ENCODE data around the gene TPP2.
A peak's percentile ranks its signal among the peaks of the same experiment; 100 is the strongest.

TPP2 gene

DNA sequence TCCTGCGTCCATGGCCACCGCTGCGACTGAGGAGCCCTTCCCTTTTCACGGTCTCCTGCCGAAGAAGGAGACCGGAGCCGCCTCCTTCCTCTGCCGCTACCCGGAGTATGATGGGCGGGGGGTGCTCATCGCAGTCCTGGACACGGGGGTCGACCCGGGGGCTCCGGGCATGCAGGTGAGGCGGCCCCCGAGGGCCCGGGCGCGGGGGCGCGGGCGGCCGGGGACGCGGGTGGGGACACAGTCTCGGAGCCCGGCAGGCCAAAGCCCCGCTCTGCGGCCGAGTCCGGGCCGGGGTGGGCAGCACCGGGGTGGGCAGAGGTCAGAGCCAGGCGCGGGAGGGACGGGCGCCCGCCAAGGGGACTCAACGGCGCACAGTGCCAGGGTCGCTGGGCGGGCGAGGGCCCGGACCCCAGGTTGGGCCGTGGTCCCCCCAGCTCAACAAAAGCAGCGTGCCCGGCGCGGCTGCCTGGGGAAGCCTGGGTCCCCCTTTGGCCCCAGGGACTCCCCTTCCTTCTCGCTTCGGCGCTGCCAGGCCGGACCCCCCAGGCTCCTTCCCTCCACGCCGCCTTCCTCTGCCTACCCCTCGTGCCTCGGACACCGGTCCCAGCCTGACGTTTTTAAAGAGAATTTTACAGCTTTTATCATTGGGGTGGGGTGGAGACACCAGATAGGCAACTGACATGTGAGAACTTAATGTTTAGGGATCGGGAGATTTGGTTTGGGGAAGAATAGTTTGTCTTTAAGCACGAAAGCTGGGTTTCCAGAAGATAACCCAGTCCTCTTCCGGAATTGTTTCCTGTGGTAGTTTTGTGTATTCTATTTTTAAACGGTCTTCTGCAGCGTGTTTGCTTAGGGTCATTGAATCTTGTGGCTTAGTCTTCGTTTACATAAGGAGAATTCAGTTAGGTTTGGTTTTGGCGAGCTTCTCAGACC is 509 bp downstream of the TPP2 start:
- no peak for DNase-seq

DNA sequence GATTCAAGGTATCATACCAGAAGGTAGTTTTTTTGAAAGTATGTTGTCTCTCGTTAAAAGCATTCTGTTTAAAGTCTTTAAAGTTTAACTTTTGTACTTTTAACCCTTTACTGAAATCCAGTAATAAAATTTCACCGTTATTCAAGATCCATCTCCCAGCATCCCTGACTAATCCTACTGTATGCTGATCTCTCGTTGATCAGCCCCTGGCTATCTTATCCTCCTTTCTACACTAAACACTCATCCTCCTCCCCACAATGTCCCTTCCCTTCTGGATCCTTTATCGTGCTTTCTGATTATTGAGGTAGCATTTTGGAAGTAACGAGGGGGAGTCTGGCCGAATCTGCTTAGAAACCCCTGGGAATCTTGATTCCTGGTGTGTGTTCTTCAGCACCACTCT is 1.3 kb downstream of the TPP2 start:
- no peak for DNase-seq

DNA sequence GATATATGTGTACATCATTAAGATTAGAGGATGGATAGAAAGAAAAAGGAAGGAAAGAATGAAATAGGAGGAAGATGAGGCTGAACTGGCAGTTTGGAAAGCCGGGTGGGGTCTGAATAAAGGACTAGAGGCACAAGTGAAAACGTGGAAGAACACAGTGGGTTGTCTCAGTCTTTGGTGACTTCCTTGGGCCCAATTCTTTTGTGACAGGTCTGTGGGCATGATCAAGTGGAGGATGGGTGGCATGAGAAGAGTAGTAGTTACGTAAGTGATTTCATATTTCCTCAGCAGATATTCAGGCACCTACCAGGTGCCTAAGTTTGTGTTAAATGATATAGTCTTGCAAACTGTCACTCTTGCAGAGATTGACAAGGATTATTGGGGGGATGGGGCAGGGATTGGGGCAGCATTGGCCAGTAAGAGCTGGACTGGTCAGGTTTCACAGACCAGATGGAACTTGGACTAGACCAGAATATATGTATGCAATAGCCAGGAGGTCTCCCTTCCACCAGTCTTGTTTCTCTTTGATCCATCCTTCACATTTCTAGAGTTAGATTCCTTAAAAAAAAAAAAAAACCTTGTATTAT is 2.7 kb downstream of the TPP2 start:
- DNase-seq = no peak

DNA sequence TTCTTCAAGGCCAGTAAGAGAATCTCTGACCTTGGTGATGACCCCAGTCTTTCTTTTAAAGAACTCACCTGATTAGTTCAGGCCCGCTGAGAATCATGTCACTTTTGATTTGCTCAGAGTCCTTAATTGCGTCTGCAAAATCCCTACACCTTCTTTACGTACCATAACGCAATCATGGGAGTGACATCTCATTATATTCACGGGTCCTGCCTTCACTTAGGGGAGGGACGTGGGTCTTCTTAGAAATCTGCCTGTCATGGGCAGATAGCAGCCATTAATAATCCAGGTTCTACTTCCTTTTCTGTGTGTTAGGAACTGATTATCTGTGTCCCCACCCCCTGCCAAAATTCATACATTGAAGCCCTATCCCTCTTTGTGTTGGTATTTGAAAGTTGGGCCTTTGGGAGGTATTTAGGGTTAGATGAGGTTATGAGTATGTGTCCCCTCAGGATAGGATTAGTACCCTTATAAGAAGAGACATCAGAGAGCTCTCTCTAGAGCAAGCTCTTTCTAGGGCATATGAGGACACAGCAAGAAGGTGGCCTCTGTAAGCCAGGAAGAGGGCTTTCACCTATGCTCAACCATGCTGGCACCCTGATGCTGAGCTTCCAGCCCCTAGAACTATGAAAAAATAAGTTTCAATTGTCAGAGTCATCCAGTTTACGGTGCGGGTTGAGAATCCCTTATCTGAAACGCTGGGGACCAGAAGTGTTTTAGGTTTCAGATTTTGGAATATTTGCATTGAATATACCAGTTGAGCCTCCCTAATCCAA is 9.9 kb downstream of the TPP2 start:
- no peak for DNase-seq

DNA sequence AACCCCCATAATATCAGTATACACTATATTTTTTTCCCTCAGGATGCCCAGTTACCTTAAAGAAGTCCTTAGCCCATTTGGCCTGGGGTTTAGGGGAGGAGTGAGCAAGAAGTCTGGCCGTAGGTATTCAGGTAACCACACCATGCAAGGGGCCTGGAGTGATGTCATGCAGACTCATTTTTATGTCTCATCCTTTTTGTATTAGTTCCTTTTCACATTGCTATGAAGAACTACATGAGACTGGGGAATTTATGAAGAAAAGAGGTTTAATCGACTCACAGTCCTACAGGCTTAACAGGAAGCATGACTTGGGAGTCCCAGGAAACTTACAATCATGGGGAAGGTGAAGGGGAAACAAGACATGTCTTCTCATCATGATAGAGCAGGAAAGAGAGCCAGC is 12.2 kb downstream of the TPP2 start:
- no peak for DNase-seq

DNA sequence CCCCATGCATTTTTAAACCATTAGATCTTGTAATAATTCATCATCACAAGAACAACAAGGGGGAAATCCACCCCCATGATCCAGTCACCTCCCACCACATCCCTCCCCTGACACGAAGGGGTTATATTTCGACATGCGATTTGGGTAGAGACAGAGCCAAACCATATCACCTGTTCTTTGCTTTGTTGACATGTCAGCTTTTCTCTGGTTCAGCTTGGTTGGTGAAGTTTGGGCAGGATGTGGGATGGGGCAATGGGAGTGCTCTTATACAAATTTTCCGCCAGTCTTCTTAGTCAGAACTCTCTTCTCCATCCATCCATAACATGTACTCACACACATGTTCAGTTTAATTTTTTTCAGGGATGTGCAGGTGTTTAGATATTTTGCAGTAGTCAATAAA is 12.9 kb downstream of the TPP2 start:
- DNase-seq = no peak

DNA sequence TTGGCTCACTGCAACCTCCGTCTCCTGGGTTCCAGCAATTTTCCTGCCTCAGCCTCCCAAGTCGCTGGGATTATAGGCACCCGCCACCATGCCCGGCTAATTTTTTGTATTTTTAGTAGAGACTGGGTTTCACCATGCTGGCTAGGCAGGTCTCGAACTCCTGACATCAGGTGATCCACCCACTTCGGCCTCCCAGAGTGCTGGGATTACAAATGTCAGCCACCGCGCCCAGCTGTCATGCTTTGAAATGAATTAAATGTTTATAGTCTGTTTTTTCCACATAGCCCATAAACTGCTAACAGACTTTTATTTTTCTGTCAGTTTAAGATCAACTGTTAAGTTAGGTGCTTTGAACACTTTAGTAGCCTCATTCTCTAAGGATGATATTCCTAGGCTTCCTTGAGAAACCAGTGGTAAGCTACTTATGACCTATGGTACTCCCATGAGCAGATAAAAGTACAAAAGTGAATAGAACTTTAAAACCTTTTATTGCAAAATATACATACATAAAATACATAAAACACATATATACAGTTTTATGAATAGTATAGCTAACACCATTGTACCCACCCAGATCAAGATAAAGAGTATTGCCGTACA is 13.6 kb downstream of the TPP2 start:
- no peak for DNase-seq

DNA sequence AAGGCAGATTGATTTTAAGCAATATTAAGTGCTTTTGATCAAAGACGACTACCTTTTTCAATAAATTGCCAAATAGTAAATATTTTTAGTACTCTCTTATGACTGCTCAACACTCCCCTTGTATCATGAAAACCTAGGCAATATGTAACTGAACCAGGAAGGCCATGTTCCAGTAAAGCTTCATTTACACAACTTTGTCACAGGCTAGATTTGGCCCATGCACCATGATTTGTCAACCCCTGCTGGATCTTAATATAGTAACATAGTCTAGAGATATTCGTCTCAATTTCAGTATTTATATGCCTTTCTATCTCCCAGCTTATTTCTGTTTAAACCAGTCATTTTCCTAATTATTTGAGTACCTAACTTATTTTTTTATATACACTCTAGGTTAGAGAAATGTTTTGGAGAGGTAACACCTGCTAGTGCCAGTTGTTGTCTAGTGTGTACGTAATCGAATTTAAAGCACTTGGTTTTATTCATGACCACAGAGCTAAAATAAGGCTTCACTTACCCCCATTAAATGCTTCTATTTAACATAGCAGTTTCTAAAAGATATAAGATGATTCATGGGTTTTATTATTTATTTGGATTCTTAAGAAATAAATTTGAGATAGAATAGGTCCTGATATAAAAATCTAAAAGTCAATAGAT is 21.0 kb downstream of the TPP2 start:
- DNase-seq = no peak

DNA sequence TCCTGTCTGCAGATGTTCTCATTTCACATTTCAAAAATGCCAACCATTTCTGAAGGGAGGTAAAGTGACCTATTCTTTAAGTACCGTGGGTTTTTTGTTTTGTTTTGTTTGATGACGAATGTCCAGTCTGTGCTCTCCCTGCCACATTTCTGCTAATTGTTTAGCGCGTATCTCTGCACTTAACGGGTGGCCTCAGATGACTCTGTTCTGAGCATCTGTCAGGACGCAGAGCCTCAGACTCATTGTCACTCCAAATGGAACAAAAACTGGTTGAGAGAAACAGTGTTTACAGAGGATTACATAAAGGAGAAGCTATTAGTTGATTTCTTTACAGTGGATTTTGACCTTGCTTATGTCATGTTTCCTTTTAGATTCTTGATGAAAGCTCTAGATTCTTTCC is 23.7 kb downstream of the TPP2 start:
- DNase-seq = no peak

DNA sequence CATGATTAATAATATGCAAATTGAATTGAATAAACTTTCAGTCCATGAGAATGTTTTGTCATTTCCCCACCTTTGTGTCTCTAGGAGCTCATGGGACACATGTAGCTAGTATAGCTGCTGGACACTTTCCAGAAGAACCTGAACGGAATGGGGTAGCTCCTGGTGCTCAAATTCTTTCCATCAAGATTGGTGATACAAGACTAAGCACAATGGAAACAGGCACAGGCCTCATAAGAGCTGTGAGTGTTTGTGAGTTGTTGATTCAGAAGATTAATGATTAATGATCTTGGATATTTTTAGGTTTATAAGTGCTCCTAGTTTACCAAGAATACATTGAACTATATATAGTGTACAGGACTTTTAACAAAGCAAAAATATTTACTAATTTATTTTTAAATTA is 30.1 kb downstream of the TPP2 start:
- no peak for DNase-seq

DNA sequence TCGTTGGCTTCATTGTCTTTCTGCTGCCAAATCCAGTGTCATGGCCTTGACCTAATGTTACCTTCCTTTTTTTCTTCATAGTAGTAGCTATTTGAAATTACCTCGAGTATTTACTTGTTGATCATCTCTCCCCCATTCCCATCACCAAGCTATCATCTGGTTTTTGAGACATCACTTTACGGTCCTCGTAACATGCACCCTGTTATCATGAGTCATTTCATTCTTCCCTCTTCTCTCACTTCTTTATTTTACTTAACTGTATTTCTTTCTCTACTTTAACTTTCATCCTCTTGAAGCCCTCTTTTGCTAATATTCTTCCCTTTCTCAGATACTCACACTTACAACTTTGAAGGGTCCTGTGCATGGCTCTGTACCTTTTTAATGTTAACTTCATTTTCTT is 31.8 kb downstream of the TPP2 start:
- no peak for DNase-seq

DNA sequence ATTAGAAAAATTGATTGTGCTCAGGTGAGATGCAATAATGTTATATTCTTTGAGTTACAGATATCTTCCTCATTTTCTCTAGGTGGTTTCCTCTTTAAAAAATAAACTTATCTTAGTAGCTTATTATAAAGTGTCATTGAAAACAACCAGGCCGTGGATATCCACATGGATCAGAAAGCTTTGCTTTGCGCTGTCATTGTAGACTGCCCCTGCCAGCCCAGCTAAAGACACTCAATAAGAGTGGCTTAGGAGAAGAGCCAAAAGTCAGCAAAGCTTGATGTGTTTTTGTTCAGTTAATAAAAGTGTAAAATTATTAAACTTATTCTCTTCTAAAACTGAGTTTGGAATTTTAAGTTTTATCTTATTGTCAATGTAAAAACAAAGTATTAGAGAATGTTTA is 34.4 kb downstream of the TPP2 start:
- no peak for DNase-seq

DNA sequence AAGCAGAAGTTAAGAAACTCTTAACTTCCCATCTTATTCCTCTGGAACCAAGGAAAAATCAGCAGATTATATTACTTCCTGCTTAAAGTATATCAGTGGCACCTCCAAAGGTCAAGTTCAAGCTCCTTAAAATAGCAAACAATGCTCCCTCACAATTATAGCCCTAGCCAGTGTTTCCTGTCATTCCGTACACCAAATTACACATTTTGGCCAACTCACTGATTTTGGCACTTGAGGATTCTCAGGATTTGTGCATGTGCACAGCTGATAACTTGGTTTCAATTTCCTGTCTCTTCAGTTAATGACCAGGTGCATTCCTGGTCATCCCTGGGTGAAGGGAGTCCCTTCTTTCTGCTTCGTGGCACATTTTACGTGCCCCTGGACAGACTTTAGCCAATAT is 42.0 kb downstream of the TPP2 start:
- no peak for DNase-seq

DNA sequence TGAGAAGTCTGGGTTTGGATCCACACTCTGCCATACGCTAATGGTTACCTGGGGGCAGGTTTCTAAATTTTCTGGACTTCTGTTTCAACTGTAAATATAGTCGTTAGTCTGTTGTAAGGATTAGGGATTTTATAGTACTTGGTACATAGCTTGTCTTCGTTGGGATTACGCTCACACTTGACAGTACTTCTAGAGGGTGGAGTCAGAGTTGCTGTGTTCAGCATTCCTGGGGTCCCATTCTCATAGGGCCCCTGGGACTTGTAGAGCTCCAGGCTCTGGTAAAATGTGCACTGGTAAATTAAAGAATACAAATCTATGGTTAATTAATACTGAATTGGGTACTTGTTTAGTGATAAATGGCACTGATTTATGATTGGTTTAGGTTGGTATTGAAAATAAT is 45.2 kb downstream of the TPP2 start:
- DNase-seq = no peak

DNA sequence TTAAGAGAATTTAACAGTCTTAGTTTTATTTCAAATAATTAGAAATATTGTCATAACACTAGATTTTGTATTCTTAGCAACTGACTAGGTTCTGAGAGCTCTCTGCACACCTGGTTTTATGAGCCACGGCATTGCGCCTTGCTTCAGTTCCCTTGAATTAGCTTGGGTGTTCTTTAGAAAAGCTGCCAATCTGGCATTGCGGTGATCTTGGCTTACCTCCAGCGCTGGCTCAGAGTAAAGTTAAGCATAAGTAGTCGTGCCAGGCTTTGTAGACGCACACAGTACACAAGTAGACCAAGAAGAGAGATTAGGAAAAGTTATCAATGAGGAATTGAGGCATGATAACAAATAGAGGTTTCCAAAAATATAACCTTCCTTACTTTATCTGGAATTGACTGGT is 45.7 kb downstream of the TPP2 start:
- peak; percentile 29 for DNase-seq

DNA sequence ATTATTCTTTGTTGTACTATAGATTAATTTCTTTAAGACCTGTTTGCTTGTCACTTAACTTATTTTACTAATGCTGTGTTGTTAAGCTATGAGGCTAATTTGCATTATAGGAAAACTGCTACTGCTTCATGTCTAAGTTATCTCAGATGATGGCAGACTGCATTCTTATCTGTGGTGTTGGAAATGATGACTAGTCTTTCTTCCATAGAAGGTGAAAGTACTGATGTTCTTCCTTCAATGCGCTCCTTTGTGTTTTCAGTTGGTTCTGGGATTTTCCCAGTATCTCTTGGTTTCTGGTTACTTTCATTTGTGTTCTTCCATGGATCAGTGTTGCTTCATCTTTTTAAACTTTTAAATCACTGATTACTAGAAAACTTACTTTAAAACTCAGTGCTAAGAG is 46.9 kb downstream of the TPP2 start:
- no peak for DNase-seq

DNA sequence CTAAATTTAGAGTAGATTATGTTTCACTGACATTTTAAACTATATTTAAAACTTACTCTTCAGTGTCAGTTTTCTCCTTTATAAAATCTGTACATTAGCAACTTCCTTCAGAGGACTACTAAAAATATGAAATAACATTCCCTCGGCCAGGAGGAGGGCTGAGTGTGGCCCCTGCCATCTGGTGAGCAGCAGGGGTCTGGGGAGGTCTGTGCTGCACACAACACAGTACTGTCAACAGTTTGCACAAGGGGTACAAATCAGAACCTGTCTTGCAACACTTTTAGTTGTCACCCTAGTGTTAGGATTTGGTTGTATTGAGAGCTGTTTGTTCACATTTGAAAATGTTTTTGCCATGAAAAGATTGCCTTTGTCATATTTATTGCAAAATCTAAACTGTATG is 48.9 kb downstream of the TPP2 start:
- no peak for DNase-seq

DNA sequence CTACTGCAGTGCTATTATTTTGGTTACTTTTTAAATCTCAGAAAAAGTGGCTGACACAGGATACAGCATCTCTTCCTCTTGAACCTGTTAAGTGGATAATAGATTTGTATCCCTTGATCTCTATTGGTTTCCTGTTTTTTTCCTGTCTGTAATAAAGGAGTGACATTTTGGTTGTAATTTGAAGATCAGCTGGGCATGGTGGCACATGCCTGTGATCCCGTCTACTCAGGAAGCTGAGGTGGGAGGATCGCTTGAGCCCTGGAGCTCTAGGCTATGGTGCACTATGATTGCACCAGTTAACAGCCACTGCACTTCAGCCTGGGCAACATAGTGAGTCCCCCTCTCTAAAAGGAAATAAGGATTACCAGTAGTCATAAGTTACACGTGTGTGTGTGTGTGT is 51.3 kb downstream of the TPP2 start:
- DNase-seq = no peak

DNA sequence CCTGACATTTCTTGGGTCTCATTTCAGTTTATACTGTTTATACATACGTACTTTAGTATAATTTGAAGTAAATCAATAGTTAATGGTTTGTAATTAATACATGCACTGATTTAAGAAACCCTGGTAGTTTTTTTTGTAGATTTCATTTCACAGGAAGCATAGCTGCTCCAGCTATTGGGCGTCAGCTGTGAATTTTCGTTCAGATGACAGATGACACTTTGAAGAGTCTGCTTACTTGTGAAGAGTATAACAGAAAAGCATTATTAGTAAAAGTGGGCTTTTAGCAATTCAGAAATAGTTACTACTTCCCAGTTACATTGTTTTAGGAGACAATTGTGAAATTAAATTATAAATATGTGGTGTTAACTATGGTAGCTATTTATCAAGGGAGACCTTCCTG is 53.7 kb downstream of the TPP2 start:
- no peak for DNase-seq

DNA sequence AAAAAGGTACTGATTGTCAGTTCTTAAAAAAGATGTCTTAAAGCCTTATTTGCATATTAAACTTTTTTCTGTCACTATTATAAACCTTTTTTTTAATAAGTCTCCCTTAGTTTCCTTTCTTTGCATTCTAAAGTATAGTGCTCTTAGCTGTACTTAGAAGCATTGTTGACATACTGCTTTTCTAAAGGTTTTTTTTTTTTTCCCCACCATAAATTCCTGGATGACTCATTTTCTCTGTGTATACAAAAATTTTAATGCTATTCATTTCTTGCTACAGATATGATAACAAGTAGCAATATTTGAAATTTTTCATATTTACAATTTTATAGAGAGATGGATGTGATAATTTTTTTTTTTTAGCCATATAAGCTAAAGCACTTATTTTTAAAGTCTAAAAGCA is 54.6 kb downstream of the TPP2 start:
- DNase-seq = no peak

DNA sequence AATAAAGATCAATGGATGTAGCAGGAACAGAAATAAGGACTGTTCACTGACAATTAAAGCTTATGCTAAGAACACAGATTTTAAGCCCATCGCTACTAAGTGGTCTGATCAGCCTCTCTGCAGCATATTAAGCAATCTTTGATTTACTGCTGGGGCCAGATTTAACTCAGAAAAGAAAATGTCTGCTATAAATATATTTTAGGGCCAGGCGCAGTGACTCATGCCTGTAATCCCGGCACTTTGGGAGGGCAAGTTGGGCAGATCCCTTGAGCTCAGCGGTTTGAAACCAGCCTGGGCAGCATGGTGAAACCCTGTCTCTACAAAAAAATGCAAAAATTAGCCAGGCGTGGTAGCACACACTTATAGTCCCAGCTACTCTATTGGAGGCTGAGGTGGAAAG is 55.1 kb downstream of the TPP2 start:
- DNase-seq = no peak

DNA sequence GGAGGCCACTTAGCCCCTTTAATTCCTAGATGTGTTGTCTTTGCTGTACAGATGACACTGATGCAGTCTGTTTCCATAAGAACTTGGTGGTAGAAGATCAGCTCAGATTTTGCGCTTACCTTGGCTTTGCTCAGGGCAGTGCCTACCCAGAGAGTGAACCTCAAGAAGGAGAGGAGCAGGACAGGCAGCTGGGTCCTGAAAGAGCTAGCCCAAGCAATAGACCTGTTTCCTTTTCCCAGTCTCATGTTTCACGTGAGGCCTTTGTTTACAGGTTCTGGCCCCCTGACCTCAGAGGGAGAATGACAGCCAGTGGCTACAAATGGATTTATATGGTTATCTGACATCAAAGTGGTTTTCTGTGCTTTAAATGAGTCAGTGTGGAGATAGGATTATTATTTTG is 58.0 kb downstream of the TPP2 start:
- DNase-seq = no peak

DNA sequence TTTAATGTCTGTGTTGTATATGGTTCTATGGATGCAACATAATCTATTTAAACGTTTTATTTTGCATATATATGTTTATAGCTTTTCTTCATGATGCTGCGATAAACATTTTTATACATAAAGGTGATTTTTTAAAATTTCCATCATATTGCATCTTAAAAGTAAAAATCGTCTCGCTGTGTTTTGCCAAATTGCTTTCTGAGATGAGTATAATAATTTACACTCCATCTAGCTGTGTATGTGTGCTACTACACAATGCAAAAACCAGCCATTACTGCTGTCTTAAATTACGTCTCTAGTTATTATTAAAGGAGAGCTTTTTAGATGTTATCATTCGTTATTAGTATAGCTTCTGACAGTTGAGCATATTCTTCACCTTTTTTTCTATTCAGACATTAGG is 60.8 kb downstream of the TPP2 start:
- DNase-seq = no peak

All from NCI-H446 treated with DMSO at 0.1 percent for 48 hours (cell line).